NOMO-1 treated with dmso at 0.1 percent for 144 hours (cell line): ENCODE measurements around the gene C7.
"Not testable (repeated sequence)": the region's sequence is repeated elsewhere in the genome, so short reads cannot be mapped to it uniquely, and the experiment has no call there.

Source experiments
- DNase-seq: peaks from one replicate; lab custom pipeline; 2025; ENCODE audit not compliant: unreplicated experiment; lab: John Stamatoyannopoulos, UW

C7 gene

GRCh38 chr5:40909264-40909663 is at the start of gene C7:
Gene C7 (plus strand): TSS chr5:40909497. CDS start chr5:40909611, 114 bp downstream.
- no peak for DNase-seq

DNA sequence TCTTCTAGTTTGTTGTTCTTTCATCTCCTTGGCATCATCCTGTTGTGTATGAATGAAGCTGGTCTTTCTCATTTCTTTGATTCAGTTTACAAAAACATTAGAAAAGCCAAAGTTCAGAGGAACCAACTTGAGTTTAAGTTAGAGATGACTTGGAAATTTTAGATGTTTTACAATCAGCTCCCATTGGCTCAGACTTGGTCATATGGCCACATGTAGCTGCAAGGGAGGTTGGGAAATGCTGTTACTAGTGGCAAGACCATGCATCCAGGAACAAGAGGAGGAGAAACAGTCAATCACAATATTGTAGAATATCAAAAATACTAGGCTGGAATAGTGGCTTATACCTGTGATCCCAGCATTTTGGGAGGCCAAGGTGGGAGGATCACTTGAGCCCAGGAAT is 48.6 kb upstream of the C7 start:
- no peak for DNase-seq

- DNase-seq, result not testable (repeated sequence)
Observed at GRCh38 chr5:40865004-40865403, 44.3 kb upstream of the C7 start.

DNA sequence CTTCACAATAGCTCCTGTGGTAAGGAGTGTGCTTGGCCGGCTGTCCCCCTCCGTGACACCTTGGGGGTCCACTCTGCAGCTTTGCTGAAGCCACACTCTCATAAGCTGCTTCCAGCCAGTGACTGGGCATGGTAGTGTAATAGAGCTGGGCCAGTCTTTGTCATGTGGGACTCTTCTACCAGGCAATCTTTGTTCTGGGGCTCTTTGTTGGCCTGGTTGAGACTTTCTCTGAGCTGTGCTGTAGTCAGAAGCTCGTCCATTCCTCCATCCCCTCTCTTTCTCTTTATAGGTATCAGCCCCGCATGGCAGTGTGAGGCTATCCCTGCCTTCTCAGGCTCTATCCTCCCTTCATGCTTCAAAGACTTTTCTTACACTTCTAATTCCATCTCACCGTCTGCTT is 42.5 kb upstream of the C7 start:
- no peak for DNase-seq

- DNase-seq, result no peak
Observed at GRCh38 chr5:40869384-40869783, 39.9 kb upstream of the C7 start.

GRCh38 chr5:40871177-40871576 is 38.1 kb upstream of the C7 start:
- no peak for DNase-seq

- DNase-seq, result not testable (repeated sequence)
Observed at GRCh38 chr5:40872253-40872652, 37.0 kb upstream of the C7 start.

- peak; percentile 9 for DNase-seq
Observed at GRCh38 chr5:40873286-40873880, 35.9 kb upstream of the C7 start.

- no peak for DNase-seq
Observed at GRCh38 chr5:40875958-40876357, 33.3 kb upstream of the C7 start.

DNA sequence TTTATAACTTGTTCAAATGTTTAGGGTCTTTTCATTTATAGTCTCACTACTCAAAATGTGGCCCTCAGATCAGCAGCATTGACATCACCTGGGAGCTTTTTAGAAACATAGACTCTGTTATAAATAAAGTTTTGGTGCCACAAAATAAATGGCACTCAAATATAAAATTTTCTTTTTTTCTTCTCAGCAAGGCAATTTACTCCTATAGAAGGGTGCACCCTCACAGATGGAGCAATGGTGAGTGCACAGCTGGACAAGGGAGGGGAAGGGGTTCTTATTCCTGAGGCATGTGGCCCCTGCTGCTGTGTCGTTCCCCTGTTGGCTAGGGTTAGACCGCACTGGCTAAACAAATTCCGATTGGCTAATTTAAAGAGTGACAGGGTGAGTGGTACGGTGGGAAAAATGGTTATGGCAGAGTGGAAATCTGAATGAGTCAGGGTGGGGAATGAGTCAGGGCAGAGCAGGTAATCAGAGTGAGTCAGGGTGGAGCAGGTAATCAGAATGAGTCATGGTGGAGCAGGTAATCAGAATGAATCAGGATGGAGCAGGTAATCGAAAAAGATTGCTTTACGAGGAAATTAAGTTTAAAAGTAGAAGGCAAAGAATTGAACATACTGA is 31.8 kb upstream of the C7 start:
- no peak for DNase-seq

DNA sequence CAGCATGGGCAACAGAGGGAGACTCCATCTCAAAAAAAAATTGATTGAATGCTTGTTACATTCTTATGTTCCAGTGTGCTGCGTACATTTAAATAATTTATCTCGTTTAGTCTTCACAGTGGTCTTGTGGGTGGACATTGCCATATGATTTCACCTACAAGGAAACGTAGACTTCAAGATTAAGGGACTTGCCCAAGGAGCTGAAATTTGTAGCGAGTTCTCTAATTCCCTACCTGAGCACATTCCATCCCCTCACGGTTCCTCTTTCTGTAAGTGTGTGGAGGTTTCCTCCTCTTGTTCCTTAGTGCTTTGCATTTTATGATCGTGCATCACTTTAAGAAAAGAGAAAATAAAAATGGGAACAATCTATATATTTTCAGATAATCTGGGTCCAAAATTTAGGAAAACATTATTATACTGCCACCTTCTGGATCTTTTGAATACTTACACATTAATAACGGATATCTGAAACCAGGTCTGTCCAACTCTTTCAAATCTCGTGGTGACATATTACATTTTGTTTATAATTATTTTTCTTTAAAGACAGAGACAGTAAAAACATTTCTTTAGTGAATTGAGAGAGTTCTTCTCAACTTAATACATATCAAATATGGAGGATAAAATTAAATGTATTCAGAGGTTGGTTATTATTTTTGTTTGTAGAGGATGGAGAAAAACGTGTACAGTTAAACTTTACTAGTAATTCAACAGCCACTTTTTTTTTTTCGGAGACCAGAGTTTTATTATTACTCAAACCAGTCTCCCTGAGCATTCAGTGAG is 29.9 kb upstream of the C7 start:
- peak; percentile 34 for DNase-seq

- no peak for DNase-seq
Observed at GRCh38 chr5:40882291-40882690, 27.0 kb upstream of the C7 start.

- DNase-seq, result not testable (repeated sequence)
Observed at GRCh38 chr5:40883051-40883450, 26.2 kb upstream of the C7 start.

DNA sequence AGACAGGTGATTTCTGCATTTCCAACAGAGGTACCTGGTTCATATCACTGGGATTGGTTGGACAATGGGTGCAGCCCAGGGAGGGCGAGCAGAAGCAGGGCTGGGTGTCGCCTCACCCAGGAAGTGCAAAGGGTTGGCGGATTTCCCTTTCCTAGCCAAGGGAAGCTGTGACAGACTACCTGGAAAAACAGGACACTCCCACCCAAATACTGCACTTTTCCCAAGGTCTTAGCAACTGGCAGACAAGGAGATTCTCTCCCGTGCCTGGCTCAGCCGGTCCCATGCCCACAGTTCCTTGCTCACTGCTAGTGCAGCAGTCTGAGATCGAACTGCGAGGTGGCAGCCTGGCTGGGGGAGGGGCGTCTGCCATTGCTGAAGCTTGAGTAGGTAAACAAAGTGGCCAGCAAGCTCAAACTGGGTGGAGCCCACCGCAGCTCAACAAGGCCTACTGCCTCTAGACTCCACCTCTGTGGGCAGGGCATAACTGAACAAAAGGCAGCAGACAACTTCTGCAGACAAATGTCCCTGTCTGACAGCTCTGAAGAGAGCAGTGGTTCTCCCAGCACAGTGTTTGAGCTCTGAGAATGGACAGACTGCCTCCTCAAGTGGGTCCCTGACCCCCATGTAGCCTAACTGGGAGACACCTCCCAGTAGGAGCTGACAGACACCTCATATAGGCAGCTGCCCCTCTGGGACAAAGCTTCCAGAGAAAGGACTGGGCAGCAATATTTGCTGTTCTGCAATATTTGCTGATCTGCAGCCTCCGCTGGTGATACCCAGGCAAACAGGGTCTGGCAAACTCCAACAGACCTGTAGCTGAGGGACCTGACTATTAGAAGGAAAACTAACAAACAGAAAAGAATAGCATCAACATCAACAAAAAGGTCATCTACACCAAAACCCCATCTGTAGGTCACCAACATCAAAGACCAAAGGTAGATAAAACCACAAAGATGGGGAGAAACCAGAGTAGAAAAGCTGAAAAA is 13.6 kb upstream of the C7 start:
- not testable (repeated sequence) for DNase-seq

- DNase-seq, result peak; percentile 66
Observed at GRCh38 chr5:40904205-40904993, 4.9 kb upstream of the C7 start.

- DNase-seq, result no peak
Observed at GRCh38 chr5:40904994-40905306, 4.3 kb upstream of the C7 start.

DNA sequence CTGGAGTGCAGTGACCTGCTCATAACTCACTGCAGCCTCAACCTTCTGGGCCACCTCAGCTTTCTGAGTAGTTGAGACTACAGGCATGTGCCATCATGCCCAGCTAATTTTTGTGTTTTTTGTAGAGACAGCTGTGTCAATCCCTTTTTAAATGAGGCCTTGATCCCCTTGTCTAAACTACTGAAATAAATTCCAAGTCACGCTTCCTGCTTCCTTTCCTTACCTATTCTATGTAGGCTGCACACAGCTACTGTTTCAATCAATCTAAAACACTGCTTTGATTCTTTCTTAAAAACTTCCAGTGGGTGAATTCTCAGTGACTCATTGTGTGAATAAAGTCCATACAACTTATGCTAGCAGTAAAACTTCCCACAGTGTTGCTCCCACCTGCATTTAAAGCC is 2.9 kb upstream of the C7 start:
- DNase-seq, result no peak

DNA sequence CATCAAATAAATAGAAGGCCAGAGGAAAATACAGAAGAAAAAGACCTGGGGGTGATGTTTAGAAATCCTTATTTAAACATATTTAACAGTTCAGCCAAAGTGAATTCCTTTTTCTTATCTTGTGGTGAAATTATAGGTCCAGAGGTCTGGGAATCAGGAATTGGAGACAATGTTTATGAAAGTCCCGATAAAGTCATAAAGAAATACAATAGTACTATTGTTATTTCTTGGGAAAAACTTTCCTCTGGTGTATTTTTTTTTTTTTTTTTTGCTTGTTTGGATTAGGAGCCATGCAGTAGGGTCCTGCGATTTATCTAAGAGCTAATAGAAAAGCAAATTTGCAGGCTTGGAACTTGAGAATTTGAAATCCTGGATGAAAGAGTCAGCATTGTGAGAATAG is 426 bp downstream of the C7 start:
- DNase-seq, result no peak

DNA sequence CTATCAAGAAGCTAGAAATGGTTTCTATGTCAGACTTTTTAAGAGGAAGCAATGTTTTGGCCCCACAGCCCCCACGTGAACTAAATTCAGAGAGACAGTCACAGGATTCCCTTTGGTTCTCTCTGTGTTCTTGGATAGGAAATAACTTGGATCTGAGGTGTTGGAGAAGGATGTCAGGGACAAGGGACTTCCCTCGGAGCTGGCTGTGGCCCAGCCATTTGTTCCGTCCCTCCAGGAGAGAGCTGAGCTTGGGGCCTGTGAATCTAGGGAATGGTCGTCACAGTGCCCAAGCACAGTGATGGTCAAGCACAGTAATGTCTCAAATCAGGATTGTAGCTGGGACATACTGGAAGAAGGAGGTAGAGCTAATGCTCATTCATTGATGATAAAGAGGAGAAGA is 2.0 kb downstream of the C7 start:
- DNase-seq, result no peak

- no peak for DNase-seq
Observed at GRCh38 chr5:40914835-40915234, 5.5 kb downstream of the C7 start.
